Stimulated activated CD8-positive, alpha-beta memory T cell treated with anti-CD3 and anti-CD28 coated beads, Interleukin-15, amount 100 ng/mL, for 4 hours (primary cell): ENCODE results near the gene CCNC.

ENCODE experiments used
- DNase-seq, 2 donors: peaks; one replicate each; pipeline ENCODE4 v3.0.0-alpha.2; 2020; ENCODE audit warnings: low read depth in 2 of 2

Gene CCNC

DNA sequence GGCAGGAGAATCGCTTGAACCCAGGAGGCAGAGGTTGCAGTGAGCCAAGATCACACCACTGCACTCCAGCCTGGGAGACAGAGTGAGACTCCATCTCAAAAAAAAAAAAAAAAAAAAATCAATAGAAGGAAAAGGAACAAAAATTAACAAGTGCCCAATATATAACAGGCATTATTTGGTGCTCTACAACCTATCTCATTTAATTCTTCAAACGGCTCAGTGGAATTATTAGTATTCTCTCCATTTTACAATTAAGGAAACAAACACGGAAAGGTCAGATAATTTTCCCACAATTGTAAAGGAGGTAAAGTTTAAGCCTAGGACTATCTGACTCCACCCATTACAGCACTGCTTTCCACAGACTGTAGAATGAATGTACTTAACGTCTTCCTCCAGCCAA is 19.8 kb downstream of the CCNC start:
- no peak for DNase-seq

GRCh38 chr6:99547526-99547925 is 20.9 kb downstream of the CCNC start:
- DNase-seq = no peak

DNA sequence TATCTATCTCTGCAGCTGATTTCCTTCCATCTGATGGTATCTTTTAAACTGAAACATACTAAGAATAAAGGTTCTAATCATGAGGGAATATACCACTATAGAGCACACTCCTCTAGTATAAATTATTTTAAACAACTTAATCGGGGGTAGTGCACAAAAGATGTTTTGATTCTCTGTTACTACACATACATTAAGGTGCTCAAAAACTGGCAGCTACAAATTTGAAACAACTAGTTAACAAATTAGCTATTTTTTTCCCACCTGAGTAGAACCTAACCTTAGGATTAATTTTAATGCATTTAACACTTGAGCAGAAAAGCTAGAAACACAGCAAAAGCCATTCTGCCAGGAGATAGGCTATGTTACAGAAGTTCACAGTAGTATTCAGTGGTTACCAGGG is 23.0 kb downstream of the CCNC start:
- no peak for DNase-seq

GRCh38 chr6:99543968-99544367 is 24.5 kb downstream of the CCNC start:
- no peak for DNase-seq

GRCh38 chr6:99530627-99531026 is 37.8 kb downstream of the CCNC start:
- no peak for DNase-seq

DNA sequence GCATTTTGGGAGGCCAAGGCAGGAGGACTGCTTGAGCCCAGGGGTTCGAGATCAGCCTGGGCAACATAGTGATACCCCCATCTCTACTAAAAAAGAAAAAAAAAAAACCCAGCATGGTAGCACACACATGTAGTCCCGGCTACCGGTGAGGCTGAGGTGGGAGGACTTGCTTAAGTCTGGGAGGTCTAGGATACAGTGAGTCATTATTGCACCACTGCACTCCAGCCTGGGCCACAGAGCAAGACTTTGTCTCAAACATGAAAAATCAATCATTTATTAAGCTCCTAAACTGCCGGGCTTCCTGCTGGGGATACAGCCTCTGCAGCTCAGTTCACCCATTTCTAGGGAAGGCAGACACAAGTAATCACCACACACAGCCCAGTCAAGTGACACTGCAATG is 45.9 kb downstream of the CCNC start:
- DNase-seq = no peak

DNA sequence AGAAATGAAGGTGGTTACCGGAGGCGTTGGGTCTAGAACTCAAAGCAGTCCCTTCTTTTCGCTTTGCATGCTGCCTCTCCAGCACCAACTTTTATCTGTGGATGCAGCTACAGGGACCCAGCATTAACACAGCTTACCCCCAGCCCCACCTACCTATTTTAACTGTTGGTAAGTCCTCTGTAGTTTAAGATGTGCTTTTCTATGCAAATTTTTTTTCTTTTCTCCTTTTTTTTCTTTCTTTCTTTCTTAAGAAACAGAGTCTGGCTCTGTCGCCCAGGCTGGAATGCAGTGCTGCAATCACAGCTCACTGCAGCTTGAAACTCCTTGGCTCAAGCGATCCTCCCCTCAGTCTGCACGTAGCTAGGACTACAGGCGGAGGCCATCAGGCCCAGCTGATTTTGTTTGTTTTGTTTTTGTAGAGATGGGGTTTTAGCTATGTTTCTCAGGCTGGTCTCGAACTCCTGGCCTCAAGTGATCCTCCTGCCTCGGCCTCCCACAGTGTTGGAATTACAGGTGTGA is 46.8 kb downstream of the CCNC start:
- no peak for DNase-seq

DNA sequence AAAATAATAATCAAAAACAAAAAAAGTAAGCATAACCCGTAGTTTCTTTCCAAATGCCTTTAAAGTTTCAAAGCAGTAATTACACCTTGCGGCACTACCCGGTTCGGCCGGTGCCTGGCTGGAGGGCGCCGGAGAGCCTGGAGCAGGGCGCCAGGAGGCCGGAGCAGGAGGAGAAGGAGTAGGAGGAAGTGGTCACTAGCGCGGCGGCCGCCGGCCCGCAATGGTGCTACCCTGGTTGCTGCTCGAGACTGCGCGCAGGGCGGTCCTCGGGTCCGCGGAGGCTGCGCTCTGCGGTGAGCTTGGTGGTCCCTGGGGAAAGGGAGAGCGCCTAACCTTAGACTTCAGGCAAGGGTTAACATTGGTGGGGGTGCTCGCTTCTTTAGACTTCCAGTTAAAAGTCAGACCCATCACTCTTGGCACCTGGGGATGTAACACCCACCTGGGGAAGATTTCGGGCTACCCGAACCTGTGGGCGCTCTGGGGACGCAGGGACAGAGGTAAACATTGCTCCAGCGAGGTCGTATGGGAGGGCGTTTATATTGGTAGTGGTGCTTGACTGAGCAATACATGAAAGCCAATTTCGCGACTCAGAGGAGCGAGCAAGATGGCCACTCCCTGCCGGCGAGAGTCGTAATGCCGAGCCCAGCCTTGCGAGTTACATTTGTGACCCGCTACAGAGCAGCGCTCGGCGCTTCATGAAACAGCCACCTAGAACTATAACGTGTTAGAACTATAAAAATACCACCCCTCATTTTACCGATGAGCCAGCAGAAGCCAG is 47.4 kb downstream of the CCNC start:
- peak in 1 of 2 donors; percentile 46 for DNase-seq

DNA sequence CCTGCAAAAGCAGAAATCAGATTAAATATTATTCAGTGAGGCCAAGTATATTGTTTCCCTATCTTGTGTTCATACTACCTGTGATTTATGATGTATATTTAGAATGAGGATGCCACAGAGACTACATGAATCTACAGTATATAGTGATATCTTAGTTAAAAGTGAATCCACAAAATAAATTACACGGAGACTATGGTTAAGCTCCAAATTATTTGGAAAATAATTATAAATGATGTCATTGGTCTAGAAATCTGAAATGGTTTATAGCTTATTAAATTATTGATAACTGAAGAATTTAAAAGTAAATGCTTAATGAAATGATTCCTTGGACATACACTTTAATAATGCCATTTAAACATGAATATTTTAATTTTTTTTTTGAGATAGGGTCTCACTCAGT is 49.0 kb downstream of the CCNC start:
- DNase-seq = no peak

- DNase-seq = no peak
Observed at GRCh38 chr6:99514089-99514488, 54.4 kb downstream of the CCNC start.

DNA sequence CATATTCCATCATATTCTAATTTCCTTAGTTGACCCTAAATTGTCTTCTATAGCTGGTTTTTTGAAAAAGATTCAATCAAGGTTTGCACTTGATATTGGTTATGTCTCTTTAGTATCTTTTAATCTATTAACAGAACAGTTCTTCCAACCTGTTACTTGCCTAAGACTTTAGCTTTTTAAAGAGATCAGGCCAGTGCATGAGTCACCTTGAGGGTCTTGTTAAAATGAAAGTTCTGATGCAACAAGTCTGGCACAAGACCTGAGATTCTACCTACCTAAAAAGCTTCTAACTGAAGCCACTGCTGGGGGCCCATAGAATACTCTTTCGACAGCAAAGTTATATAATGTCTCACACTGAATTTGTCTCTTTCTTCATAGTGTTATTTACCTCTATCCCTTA is 56.4 kb downstream of the CCNC start:
- no peak for DNase-seq

DNA sequence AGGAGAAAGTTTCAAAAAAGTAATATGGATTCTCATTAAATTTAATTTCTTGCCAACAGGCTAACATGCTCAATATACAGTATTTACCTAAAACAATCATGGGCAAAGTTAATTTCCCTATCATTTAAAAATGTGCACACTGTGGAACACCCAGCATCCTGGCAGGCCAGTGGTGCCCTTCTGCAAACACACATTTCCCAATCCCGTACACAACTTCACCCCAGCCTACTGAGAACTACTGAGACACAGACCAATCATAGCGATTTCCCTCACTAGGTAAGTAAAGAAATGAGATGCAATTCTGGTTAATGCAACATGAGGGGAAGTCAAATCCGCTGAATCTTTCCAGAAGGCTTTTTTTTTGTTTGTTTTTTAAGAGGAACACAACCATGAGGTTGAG is 60.8 kb downstream of the CCNC start:
- DNase-seq = no peak

GRCh38 chr6:99501762-99502161 is 66.7 kb downstream of the CCNC start:
- DNase-seq = no peak

- DNase-seq = no peak
Observed at GRCh38 chr6:99498421-99498820, 70.0 kb downstream of the CCNC start.

DNA sequence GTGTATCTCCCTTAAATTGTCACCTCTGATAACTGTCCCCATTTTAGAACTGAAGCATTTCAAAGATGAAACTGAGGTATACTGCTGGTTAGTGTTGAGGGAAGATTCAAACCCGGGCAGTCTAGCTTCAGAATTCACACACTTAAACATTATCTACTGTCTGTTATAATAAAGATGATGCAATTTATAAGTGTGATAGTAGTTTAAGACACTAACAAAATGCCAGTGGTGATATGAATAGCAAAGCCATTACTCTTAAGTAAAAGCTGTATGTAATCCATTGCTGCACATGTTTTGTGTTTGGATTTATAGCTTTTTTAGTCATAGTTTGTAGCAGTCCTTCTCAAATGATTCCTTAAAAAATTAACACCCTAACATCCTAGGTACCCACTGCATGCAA is 73.0 kb downstream of the CCNC start:
- no peak for DNase-seq
